ENCODE data around the gene PPIF. TPM values are rescaled to one million over a fixed set of nuclear protein-coding genes. Genes with fewer than 3 reads are reported as not detected.

PPIF gene
- total and polyA plus RNA-seq, 2 donors (not counting 1 experiment from before 2014, with no cell fraction given): 50.4 to 100 TPM

- Mint-ChIP-seq H3K27ac (no peak overlapping the region), H3K4me1 (peaks cover 24% of the 10 kb centered on the region), H3K27me3 (no peaks in the 10 kb centered on the region), H3K9me3 (ENCODE audit: insufficient read depth) (no peaks in the 10 kb centered on the region), H3K4me3 (peak overlapping the region; percentile 37)
- TF ChIP-seq CTCF (IDR thresholded peaks at IDR 0.05) (no peak), EZH2 (IDR thresholded peaks at IDR 0.05; ENCODE audit: borderline replicate concordance, insufficient read depth, low read depth, low read length, poor library complexity, severe bottlenecking) (no peak)
- ATAC-seq (ENCODE audit: low read depth) (no peak), DNase-seq (no peak)
- Histone ChIP-seq H3K9ac (ENCODE audit: low read length) (peak overlapping the region; percentile 22), H3K9me3 (ENCODE audit: control extremely low read depth in 1 of 3, control insufficient read depth in 2 of 3, insufficient read depth in 1 of 3, low read length in 2 of 3) (no peaks in the 10 kb centered on the region), H3K36me3 (replicated peaks in 1 of 2; ENCODE audit: control extremely low read depth in 1 of 2, control insufficient read depth in 1 of 2, extremely low read depth in 1 of 2, insufficient read depth in 2 of 2, low read length in 1 of 2) (peaks cover 0 to 32% of the 10 kb centered on the region in 2 experiments), H3K27me3 (replicated peaks in 1 of 4; ENCODE audit: control extremely low read depth in 1 of 4, control insufficient read depth in 3 of 4, insufficient read depth in 4 of 4, low read length in 3 of 4) (no peaks in the 10 kb centered on the region), H2AFZ (ENCODE audit: insufficient read depth, low read depth, low read length, poor library complexity, severe bottlenecking) (no peak overlapping the region), H3K4me2 (replicated peaks; ENCODE audit: low read depth, low read length, poor library complexity, severe bottlenecking) (peak overlapping the region; percentile 100), H3K4me3 (ENCODE audit: control extremely low read depth in 1 of 5, extremely low read depth in 1 of 5, insufficient read depth in 1 of 5, low read depth in 2 of 5, low read length in 4 of 5) (peak overlapping the region in 2 of 5 experiments; percentile 17 to 89), H3K4me1 (ENCODE audit: control insufficient read depth in 2 of 2, insufficient read depth in 2 of 2, low read length in 2 of 2) (peaks cover 14 to 26% of the 10 kb centered on the region in 2 donors), H3K79me2 (ENCODE audit: control insufficient read depth, insufficient read depth, low read length) (peaks cover 26% of the 10 kb centered on the region), H4K20me1 (ENCODE audit: control insufficient read depth, insufficient read depth, low read length, poor library complexity, severe bottlenecking) (peaks cover 10% of the 10 kb centered on the region), H3K27ac (ENCODE audit: low read length in 2 of 2) (no peak overlapping the region)
- WGBS (ENCODE audit: insufficient coverage): 90% methylated on average over 6 of the region's 12 CpGs
- POLR2A ChIA-PET: interaction anchor here (0.5 to 1.6 kb wide), 4 partner anchors 29 to 276 kb away, joined by 3 to 6 read pairs (median 4); no protein-coding TSS in a partner anchor
- CTCF ChIA-PET: interaction anchor here (0.9 to 3.8 kb wide), 7 partner anchors 10 to 151 kb away, joined by 3 to 15 read pairs (median 5); no protein-coding TSS in a partner anchor
- intact Hi-C loops (cut with micrococcal nuclease): loop anchor here (1.0 to 5.0 kb wide), 6 partner anchors 15 to 1317 kb away; partner anchors contain the start of genes POLR3A and ZMIZ1
Observed at GRCh38 chr10:79346388-79347225, 662 bp upstream of the PPIF start.
